GM19238 (cell line): ENCODE data around the gene ULBP3.

Source experiments
- DNase-seq: peaks from one replicate; pipeline ENCODE4 v3.0.0; 2011; ENCODE audit warnings: low spot score; ENCODE audit not compliant: insufficient read length

Gene ULBP3

DNA sequence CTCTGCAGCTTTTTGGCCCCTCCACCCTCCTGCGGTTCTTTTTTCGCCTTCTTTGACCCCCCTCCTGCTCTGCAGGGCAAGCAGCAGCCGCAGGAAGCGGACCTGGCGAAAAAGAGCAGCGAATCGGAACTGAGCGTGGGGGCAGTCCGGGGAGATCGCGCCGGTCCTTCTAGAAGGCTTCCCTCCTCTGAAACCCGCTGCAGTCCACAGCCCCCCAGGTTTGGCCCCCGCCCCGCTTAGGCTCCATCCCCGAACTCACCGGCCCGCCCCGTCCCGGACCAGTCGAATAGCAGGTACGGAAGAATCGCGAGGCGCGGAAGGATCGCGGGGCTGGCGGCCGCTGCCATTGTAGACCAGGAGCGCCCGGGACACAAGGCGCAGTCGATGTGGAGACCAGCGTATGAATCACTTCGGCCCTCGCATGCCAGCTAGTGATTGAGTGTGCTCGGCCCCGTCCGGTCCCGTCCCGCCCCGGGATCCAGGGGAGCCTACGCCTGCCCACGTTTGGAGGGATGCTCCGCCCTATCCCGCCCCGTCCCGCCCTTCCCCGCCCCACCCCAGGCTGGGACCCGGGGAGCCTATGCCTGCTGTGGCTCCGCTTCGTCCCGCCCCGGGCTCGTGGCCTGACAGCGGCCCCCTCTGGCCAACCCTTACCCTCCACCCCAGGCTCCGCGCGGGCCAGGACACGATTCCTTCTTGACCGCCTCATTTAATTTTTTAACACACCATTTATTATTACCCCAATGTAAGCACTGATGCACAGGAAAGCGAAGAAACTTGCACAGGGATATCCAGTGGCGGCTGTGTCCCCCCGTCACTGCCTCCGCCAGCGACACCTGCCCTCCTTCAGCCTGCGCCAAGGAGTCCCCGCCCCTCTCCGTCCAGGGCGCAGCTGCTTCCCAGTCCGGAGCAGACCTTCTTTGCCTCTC is at the start of gene ULBP3:
ULBP3 (minus strand) TSS at position 402 of the 929 bp plus-strand sequence; CDS start at position 347, 55 bp downstream.
- DNase-seq: peak; percentile 61

DNA sequence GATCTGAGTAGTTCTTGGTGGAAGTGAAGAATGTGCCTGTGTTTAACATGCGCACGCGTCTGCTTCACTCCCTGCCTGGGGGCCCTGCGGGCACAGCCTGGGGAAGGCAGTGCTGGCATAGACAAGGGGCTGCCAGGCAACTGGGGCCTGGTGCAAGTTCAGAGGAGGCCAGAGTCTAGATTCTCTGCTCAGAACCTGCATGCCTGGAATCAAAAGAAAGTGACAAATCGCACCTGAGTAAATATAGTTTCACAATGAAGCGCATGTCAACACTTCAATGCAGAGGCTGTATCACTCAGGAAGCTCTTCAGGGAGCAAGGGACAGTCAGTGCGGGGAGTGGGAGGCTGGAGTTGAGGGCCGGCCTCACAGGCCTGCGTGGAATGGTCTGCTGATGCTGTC is 49.7 kb upstream of the ULBP3 start:
- DNase-seq: no peak

DNA sequence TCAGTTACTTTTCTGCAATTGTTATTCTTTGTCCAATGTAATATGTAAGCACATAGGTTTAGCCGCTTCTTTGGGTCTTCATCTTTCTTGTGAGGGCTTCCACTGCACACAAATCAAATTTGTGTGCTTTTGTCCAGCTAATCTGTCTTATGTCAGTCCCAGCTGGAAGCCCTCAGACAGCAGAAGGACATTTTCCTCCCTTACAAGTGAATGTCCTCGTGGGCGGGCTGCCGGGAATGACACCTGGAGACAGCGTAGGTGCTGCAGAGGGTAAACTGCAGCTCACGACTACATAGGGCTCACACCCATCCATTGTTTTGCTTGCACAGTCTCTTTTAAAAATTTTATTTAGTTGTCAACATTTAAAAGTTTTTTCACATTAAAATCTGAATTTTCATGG is 49.3 kb upstream of the ULBP3 start:
- DNase-seq: no peak

DNA sequence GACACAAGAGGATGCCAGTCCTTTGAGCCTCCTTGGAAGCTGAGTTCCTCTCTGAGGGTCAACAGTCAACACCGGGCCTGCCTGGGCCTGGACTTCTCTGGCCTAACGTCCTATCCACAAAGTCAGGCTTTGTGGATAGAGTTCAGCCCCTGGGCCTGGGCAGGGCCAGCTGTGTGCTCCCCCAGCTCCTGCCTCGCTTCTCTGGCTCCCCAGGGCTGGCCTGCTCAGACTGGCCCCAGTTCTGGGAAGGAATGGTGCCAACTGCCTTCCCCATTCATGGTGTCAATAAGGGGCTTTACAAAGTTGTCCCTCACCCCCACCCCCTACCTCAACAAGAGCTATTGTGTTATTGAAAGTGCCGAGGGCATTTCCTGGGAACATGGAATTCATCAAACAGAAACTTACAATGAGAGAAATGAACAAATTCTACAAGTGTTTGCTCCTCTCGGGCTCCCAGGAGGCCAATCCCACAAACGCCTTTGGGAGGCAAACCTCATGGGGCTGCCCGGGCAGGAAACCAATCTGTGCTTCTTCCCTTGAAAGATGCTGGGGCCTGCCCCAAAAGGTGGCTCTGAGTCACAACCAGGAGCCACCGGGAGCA is 47.4 kb upstream of the ULBP3 start:
- DNase-seq: no peak

DNA sequence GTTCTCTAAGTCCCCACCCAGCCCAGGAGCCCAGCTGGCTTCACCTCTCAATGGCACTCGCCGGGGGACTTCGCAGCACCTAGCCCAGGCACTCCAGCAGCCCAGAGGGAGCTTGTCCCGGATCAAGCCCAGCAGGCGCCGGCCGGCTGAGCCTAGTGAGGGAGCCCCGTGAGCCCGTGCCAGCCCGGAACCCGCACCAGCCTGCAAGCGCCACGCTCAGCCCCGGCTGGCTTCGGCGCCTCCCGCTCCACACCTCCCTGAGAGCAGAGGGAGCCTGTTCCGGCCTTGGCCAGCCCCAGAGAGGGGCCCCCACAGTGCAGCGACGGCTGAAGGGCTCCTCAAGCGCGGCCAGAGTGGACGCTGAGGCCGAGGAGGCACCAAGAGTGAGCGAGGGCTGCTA is 46.8 kb upstream of the ULBP3 start:
- no peak for DNase-seq

DNA sequence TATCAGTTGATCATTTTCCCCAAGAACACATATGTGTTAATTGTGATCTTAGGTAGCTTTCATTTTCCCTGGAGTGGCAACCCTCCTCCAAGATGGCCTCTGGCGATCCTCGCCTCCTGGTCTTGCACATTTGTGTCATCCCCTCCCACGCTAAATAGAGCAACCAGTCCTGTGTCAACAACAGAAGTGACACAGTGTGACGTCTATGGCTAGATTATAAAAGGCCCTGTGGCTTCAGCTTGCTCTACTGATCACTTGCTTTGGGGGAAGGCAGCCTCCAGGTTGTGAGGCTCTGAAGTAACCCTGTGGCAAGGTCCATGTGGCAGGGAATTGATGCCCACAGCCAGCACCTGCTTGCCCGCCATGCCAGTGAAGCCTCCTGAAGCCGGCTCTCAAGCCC is 43.3 kb upstream of the ULBP3 start:
- DNase-seq: no peak

DNA sequence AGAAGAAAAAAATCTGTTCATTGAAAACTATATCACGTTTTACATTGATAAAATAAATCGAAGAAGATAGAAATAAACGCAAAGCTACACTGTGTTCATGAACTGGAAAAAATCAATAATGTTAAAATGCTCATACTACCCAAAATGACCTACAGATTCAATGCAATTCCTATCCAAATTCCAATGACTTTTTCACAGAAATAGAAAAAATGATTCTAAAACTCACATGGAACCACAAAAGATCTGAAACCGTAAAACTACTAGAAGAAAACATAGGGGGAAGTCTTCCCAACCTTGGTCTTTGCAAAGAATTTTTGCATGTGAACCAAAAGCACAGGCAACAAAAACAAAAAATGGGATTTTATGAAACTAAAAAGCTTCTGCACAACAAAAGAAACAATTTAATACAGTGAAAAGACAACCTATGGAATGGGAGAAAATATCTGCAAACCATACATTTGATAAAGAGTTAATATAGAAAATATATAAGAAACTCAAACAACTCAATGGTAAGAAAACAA is 33.9 kb upstream of the ULBP3 start:
- DNase-seq: no peak

DNA sequence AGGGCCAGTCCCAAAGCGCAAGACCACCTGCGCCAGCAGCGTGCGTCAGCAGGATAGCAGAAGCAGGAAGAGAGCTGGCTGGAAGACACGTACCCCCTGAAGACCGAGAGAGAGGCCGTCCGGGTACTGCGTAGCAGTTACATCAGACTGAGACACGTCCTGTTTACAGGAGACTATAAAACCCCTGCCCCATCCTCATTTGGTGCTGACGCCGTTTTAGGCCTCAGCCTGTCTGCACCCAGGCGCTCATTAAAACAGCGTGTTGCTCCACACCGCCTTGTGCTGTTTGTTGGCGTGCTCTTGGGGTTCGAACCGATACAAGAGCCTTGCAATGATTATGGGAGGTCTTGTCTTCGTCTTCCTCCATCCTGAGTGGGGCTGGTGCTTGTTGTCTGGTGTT is 31.8 kb upstream of the ULBP3 start:
- DNase-seq: no peak

DNA sequence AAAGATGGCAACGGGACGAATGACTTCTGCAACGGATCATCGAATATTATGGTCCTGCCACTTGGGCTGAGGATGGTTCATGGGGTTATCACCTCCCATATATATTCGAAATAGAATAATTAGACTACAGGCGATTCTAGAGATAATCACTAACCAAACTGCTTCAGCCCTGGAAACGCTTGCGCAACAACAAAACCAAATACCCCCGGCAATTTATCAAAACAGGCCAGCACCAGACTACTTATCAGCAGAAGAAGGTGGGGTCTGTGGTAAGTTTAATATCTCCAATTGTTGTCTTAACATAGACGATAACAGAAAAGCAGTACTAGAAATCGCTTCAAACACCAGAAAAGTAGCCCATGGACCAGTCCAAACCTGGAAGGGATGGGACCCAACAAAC is 31.0 kb upstream of the ULBP3 start:
- DNase-seq: no peak

DNA sequence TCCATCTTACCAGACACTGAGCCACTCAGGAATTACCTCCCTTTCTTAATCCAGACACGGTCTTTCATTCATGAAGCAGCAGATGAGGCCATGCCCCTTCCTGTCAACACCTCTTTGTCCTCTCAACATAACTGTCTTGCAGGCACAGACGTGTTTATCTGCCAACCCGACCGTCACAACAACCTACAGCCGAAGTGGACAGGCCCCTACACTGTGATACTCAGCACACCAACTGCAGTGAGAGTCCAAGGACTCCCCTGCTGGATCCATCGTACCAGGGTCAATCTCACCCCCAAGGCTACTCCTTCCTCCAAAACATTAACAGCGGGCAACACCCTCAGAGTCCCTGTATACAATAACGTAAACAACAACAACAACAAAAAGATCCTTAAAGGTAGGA is 30.6 kb upstream of the ULBP3 start:
- DNase-seq: no peak

DNA sequence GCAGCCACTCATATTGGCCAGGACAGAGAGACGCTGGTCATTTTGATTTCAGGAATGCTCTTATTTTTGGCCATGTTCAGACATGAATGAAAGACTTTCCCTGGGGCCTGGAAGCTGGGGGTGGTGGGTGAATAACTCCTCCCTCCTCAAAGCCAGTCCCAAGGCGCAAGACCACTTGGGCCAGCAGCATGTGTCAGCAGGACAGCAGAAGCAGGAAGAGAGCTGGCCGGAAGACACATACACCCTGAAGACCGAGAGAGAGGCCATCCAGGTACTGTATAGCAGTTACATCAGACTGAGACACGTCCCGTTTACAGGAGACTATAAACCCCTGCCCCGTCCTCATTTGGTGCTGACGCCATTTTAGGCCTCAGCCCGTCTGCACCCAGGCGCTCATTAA is 29.2 kb upstream of the ULBP3 start:
- no peak for DNase-seq

DNA sequence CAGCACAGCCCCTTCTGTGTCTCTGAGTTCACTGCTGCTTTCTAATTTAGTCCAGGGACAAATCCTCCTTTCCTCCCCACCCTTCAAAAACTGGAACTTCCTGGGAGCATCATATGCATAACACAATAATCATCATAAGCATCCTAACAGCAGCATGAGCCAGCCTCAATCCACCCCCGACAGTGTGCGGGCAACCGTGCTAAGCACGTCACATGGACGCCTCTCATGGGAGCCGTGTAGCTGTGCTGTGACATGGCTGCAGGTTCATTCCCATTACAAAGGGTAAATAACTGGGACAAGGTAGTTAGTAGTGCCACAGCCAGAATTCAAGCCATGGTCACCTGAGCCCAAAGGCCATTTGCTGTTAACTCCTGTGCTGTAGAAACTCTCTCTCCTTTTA is 24.5 kb upstream of the ULBP3 start:
- no peak for DNase-seq

DNA sequence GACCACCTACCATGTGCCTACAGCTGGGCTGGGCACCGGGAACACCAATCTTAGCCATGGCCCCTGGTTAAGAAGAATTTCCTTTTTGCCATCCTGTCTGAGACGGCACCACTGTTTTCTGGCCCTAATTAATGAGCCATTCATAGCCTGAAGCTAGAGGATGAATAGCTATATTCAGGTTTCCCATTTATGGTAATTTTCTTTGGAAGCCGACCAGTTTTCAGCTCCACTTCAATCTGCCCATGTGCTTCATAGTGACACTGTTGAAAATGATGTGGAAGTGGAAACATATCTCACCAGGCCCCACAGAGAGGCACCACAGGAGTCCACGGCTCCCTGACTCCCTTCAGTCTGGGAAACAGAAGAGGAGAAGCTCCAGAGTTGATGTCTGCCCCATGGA is 22.6 kb upstream of the ULBP3 start:
- no peak for DNase-seq

DNA sequence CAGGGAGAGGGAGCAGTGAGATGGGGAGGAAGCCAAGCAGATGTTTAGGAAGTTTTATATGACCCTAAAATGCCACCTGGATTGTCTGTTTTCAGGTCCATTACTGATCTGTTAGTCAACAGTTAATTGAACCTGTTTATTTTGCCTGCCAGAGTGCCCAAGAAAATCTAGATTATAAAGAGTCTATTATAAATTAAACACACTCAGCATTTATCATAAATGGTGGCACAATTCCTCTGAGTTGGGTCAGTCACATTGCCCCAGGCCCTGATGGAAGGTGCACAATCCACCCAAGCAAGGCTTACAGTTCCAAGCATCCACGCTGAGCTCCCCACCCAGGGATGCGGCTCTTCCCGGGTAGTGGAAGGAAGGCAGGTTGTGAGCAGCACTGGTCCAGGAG is 21.4 kb upstream of the ULBP3 start:
- no peak for DNase-seq

DNA sequence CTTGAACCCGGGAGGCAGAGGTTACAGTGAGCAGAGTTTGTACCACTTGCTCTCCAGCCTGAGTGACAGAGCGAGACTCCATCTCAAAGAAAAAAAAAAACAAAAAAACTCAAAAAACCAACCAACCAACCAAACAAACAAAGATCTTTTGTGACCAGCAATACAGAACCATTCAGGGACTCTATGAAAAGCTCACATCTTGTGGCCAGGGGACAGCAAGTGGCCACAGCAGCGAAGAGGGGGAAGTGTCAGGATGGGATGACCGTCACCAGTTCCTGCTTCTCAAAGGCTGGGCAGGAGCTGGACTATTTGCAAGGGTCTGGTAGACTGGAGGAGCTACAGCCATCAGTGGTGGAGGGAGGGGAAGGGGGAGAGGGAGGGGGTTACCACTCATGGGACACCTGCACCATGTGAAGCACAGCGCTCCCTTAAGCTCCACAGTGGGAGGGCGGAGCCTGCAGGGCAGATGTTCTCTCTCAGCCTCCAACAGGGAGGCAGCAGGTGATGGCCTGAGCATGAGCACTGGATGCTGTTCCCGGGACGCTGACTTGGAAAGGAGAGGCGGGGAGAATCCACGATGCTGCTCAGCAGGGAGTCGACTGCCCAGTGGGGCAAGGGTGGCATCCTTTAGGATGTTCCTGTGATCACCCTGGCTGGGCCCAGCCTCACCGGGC is 19.7 kb upstream of the ULBP3 start:
- no peak for DNase-seq

DNA sequence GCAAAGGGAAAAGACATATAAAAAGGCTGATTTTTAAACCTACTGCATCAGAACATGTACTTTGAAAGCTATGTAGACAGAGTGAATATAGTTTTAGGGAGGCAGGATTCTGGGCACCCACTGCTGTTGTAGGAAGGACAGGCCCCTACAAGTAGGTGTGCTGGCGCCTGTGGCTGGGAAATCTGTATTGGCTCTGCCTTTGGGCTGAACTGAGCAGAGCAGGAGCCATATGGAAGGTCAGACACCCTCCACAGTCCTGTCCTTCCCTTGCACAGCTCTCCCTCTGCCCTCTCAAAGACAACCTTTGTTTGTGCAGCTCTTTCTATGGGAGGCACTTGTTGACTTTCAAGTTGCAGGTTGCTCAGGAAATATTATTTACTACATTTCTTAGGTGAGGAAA is 18.4 kb upstream of the ULBP3 start:
- DNase-seq: no peak

DNA sequence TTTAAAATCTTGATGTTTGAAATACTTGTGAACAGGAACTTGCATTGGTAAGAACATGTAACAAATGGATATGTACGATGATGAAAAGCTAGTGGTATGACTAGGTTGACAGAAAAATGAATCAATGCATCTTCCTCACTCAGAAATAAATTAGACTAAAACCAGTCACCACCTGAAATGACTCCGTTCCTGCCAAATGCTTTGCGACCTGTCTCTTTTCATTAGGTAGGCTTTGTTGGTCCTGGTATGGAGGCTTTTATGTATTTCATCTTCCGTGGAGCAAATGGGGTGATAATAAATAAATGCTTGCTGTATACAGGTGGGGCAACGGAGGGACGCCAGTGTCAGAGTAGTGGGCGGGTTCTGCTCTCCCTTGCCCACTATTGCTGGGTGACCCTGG is 17.1 kb upstream of the ULBP3 start:
- no peak for DNase-seq

DNA sequence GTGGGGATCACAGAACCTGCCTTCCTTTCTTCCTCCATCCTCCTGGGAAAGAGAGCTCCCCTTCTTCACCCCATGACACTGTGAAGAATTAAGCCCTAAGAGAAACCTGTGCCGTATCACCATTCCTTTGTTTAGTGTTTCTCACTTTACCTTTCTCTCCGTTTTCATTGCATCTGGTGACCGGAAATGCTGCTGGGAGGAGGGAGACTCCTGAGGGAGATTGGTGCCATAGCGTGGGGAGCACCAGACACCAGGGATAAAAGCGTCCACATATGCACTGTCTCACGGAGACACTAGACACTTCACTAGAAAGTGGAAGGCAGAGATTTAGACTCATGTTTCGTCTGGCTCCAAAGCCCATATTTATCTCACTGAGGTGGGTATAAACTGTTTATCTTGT is 15.5 kb upstream of the ULBP3 start:
- no peak for DNase-seq

DNA sequence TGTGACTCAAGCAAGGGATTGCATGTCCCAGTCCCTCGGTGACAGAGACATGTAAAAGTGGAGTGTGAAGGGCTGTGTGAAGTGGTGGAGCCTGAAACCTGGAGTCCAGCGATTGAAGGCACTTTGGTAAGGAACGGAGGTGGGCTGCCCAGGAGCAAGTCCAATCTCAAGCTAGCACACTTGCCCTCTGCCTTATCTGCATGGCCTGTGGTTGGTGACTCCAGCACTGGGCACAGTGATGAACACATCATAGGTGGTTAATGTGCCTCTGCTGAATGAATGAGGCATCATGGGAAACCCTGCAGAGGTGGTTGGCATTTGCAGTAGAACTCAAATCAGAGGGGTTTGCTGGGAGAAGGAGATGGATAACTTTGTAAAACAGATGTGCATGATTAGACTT is 14.9 kb upstream of the ULBP3 start:
- no peak for DNase-seq

DNA sequence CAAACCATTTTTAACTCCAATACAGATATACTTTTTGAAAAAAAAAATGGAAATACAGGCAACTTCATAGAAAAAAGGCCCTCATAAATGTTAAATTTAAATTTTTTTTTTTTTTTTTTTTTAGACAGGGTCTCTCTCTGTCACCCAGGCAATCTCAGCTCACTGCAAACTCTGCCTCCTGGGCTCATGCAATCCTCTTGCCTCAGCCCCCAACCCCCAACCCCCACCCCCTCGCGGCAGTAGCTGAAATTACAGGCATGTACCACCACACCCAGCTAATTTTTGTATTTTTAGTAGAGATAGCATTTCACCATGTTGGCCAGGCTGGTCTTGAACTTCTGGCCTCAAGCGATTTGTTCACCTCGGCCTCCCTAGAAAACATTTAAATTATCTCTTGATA is 12.8 kb upstream of the ULBP3 start:
- DNase-seq: no peak

DNA sequence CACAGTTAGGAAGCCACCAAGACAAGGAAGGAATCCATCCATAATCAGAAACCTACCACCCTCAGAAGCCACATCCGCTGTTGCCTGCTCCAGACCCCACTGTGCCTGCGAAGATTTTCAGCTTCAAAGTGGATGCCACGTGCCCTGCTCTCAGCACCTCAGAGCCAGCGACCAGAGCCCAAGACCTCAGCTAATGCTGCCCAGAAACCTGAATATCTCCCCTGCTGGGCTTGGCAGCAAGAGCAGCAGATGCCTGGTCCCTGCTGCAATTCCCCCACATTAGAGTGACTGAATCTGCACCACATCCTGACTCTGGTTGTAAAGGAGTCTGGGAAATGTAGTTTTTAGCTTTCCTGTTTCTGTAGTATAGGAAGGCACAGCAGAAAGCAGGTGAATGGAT is 10.7 kb upstream of the ULBP3 start:
- no peak for DNase-seq

DNA sequence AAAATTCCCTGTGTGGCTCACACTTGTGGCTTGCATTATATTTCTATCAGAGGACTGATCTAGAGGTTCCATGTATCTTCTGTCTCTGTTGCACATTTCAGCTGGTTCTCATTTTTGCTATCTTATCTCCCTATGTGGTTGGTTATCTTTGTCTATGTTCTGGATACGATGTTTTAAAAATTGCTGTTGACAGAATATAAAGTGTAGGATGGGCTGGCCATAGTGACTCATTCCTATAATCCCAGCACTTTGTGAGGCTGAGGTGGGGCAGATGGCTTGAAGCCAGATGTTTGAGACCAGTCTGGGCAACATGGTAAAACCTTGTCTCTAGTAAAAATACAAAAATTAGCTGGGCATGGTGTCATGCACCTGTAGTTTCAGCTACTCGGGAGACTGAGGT is 9.9 kb upstream of the ULBP3 start:
- no peak for DNase-seq
